ENCODE data around the gene CFAP299. TPM values are rescaled to one million over a fixed set of nuclear protein-coding genes. Genes with fewer than 3 reads are reported as not detected.

The CFAP299 gene
- total and polyA plus RNA-seq, 2 donors (not counting 3 experiments of a cell fraction or from before 2014, with no cell fraction given), result not detected

GRCh38 chr4:80767944-80768343, 432.4 kb downstream of the CFAP299 start:
- FAIRE-seq, result no peak
- H3K9me3 ChIP-seq (replicated peaks; ENCODE audit: control insufficient read depth, insufficient read depth, low read length), result no peaks in the 10 kb centered on the region
- H3K79me2 ChIP-seq (ENCODE audit: control insufficient read depth, insufficient read depth, low read length), result no peaks in the 10 kb centered on the region
- TF ChIP-seq MAX (IDR thresholded peaks at IDR 0.05; ENCODE audit: insufficient read depth, insufficient read length) (no peak), EZH2 (IDR thresholded peaks at IDR 0.05; ENCODE audit: borderline replicate concordance, low read depth, low read length, severe bottlenecking) (no peak), FOS (IDR thresholded peaks at IDR 0.05; ENCODE audit: borderline replicate concordance, insufficient read depth, low read length) (no peak), GATA2 (IDR thresholded peaks at IDR 0.05; ENCODE audit: insufficient read depth, insufficient read length, low read depth, low read length) (no peak), CTCF (IDR thresholded peaks at IDR 0.05; ENCODE audit: extremely low read depth in 1 of 2, insufficient read depth in 1 of 2, low read depth in 1 of 2, low read length in 2 of 2) (no peak), JUN (IDR thresholded peaks at IDR 0.05; ENCODE audit: borderline replicate concordance, insufficient read depth, insufficient read length, low read depth) (no peak), MYC (IDR thresholded peaks at IDR 0.05; ENCODE audit: low read depth, low read length) (no peak), POLR2A (IDR thresholded peaks at IDR 0.05; ENCODE audit: low read depth, low read length) (no peak), POLR2AphosphoS5 (IDR thresholded peaks at IDR 0.05; ENCODE audit: insufficient read depth, low read depth, low read length) (no peak)
- no peaks in the 10 kb centered on the region for H3K27me3 ChIP-seq (ENCODE audit: control insufficient read depth in 2 of 2, insufficient read depth in 2 of 2, low read length in 2 of 2)
- BruUV-seq (replicated peaks), result no TSS peak
- POLR2A ChIA-PET, result no interaction called here
- H3K9me1 ChIP-seq (replicated peaks; ENCODE audit: control insufficient read depth, extremely low read depth, insufficient read depth, low read length), result no peaks in the 10 kb centered on the region
- no peaks in the 10 kb centered on the region for H4K20me1 ChIP-seq (replicated peaks; ENCODE audit: control insufficient read depth, extremely low read depth, insufficient read depth, low read length)
- no peaks in the 10 kb centered on the region for H3K4me1 ChIP-seq (ENCODE audit: control insufficient read depth, extremely low read depth, insufficient read depth, low read length)
- no peak for DNase-seq (ENCODE audit: low read depth, low spot score)
- no peaks in the 10 kb centered on the region for H3K36me3 ChIP-seq (ENCODE audit: control insufficient read depth in 2 of 2, extremely low read depth in 1 of 2, insufficient read depth in 2 of 2, low read length in 2 of 2)
- H3K9ac ChIP-seq (replicated peaks; ENCODE audit: extremely low read depth, insufficient read depth, low read length), result no peak overlapping the region
- no peak overlapping the region for H3K27ac ChIP-seq (ENCODE audit: insufficient read depth, low read depth, low read length)
- no peak overlapping the region for H3K4me2 ChIP-seq (ENCODE audit: insufficient read depth, low read length)
- no peak overlapping the region for H3K4me3 ChIP-seq (replicated peaks in 1 of 3; ENCODE audit: insufficient read depth in 1 of 3, low read depth in 1 of 3, low read length in 3 of 3)
- dilution Hi-C loops (cut with MboI; ENCODE audit: extremely low pct_ligation_motif_present, low sequenced_read_pairs) (no loop called here), intact Hi-C loops (cut with micrococcal nuclease) (no loop called here)
- CTCF ChIA-PET, result no interaction called here
- H2AFZ ChIP-seq (ENCODE audit: low read depth, low read length), result no peak overlapping the region

All from endothelial cell of umbilical vein (primary cell).